RPMI7951 (cell line): Measurements from ENCODE around the gene ARL16. TPM values are rescaled to one million over a fixed set of nuclear protein-coding genes. Genes with fewer than 3 reads are reported as not detected.
A peak's percentile ranks its signal among the peaks of the same experiment; 100 is the strongest.

Experiments used
- DNase-seq: peaks from one replicate; pipeline ENCODE4 v3.0.0-alpha.2; 2012; ENCODE audit warnings: low read depth
- total RNA-seq: library from RNA; depleted of rRNA; stranded (reverse); fragments of >200 nt; shearing (Covaris generic); gene quantifications from 2 replicates; pipeline ENCODE4 v1.2.3, GENCODE V29; 2014

ARL16 gene
- total RNA-seq, 1 experiment from 2014 or later = 28.6 TPM

- peak; percentile 31 for DNase-seq
Measured at GRCh38 chr17:81712468-81713003, 28.9 kb upstream of the ARL16 start.

GRCh38 chr17:81711814-81712467, 28.3 kb upstream of the ARL16 start, which contains the start of gene SLC25A10:
Gene SLC25A10, plus strand, starts transcription at chr17:81712284. Its CDS starts 143 bp downstream, at chr17:81712427.
- peak; percentile 67 for DNase-seq

GRCh38 chr17:81710514-81711308, 27.1 kb upstream of the ARL16 start:
- peak; percentile 23 for DNase-seq

GRCh38 chr17:81708739-81709185, 25.2 kb upstream of the ARL16 start:
- no peak for DNase-seq

GRCh38 chr17:81707725-81708646, 24.4 kb upstream of the ARL16 start:
- DNase-seq = no peak

GRCh38 chr17:81706757-81707624, 23.4 kb upstream of the ARL16 start:
- no peak for DNase-seq

GRCh38 chr17:81706232-81706611, 22.6 kb upstream of the ARL16 start:
- DNase-seq = no peak

GRCh38 chr17:81705518-81706231, 22.1 kb upstream of the ARL16 start:
- no peak for DNase-seq

GRCh38 chr17:81703747-81704654, 20.4 kb upstream of the ARL16 start:
- no peak for DNase-seq

- peak; percentile 89 for DNase-seq
Measured at GRCh38 chr17:81702934-81703746, 19.5 kb upstream of the ARL16 start, which contains the start of gene MRPL12. Gene MRPL12, plus strand, starts transcription at chr17:81703367. Its CDS starts 135 bp downstream, at chr17:81703502.

GRCh38 chr17:81701288-81702071, 17.9 kb upstream of the ARL16 start:
- DNase-seq = peak; percentile 17

- DNase-seq = no peak
Measured at GRCh38 chr17:81700353-81701287, 17.0 kb upstream of the ARL16 start.

GRCh38 chr17:81697261-81698044, 13.9 kb upstream of the ARL16 start:
- DNase-seq = no peak

- DNase-seq = no peak
Measured at GRCh38 chr17:81696218-81696941, 12.8 kb upstream of the ARL16 start.
